OCI-LY1 (cell line): ENCODE results near the gene TYRO3.

Source experiments
- H2AFZ ChIP-seq: fragments of 200-600 bp; sonication (generic), shearing (Covaris generic); 2 replicates; pipeline ENCODE4 v1.6.0; 2014; ENCODE audit warnings: antibody characterized with exemption, mild to moderate bottlenecking, low read length
- H3F3A ChIP-seq: fragments of 200-600 bp; sonication (generic), shearing (Covaris generic); 2 replicates; pipeline ENCODE4 v1.6.0; 2014; ENCODE audit warnings: mild to moderate bottlenecking, antibody characterized with exemption, low read length, moderate library complexity; ENCODE audit not compliant: insufficient read depth
- H3K27ac ChIP-seq: fragments of 200-600 bp; sonication (generic); 2 replicates; pipeline ENCODE4 v1.5.1; 2014; ENCODE audit warnings: low read length, mixed run types, mild to moderate bottlenecking, low read depth; ENCODE audit not compliant: poor library complexity, severe bottlenecking
- H3K27me3 ChIP-seq: fragments of 200-600 bp; sonication (generic); 2 replicates; pipeline ENCODE4 v1.6.0; 2014; ENCODE audit warnings: antibody characterized with exemption, mild to moderate bottlenecking, low read length, moderate library complexity; ENCODE audit not compliant: insufficient read depth
- H3K36me3 ChIP-seq: fragments of 200-600 bp; sonication (generic); 2 replicates; pipeline ENCODE4 v1.6.1; 2014; ENCODE audit warnings: mild to moderate bottlenecking, antibody characterized with exemption, low read length, moderate library complexity, mixed read lengths; ENCODE audit not compliant: insufficient read depth
- H3K4me1 ChIP-seq: fragments of 200-600 bp; sonication (generic); 2 replicates; pipeline ENCODE4 v1.5.1; 2014; ENCODE audit warnings: mild to moderate bottlenecking, low read length, moderate library complexity; ENCODE audit not compliant: insufficient read depth, severe bottlenecking
- H3K4me2 ChIP-seq: fragments of 200-600 bp; sonication (generic), shearing (Covaris generic); 2 replicates; pipeline ENCODE4 v1.6.1; 2014; ENCODE audit warnings: low read length
- H3K4me3 ChIP-seq: fragments of 200-600 bp; sonication (generic); 2 replicates; pipeline ENCODE4 v1.5.1; 2014; ENCODE audit warnings: low read length, low read depth, mild to moderate bottlenecking, mixed read lengths; ENCODE audit not compliant: poor library complexity, severe bottlenecking
- H3K79me2 ChIP-seq: fragments of 200-600 bp; shearing (Covaris generic); 2 replicates; pipeline ENCODE4 v1.6.1; 2016; ENCODE audit warnings: mixed run types, low read length, mixed read lengths; ENCODE audit not compliant: insufficient read depth
- H3K9ac ChIP-seq: fragments of 200-600 bp; sonication (generic), shearing (Covaris generic); 2 replicates; pipeline ENCODE4 v1.6.1; 2014; ENCODE audit warnings: mild to moderate bottlenecking, low read length, mixed read lengths
- H3K9me2 ChIP-seq: fragments of 200-600 bp; sonication (generic), shearing (Covaris generic); 2 replicates; pipeline ENCODE4 v1.6.1; 2014; ENCODE audit warnings: low read depth, mild to moderate bottlenecking, low read length, mixed read lengths
- H3K9me3 ChIP-seq: fragments of 200-600 bp; shearing (Covaris generic); 2 replicates; pipeline ENCODE4 v1.6.1; 2014; ENCODE audit warnings: low read length, mixed read lengths
- H4K20me1 ChIP-seq: fragments of 200-600 bp; sonication (generic), shearing (Covaris generic); 2 replicates; pipeline ENCODE4 v1.6.0; 2016; ENCODE audit warnings: mild to moderate bottlenecking, low read length; ENCODE audit not compliant: insufficient read depth
- EZH2 ChIP-seq: fragments of 200-600 bp; sonication (generic), shearing (Covaris generic); IDR thresholded peaks from 2 replicates; pipeline ENCODE4 v1.8.0; 2017; ENCODE audit warnings: borderline replicate concordance, mixed run types, mild to moderate bottlenecking, antibody characterized with exemption, low read length, moderate library complexity, mixed read lengths
- TF ChIP-seq, protein P1 (sequence below): fragments of 200-600 bp; sonication (generic), shearing (Covaris generic); IDR thresholded peaks from 2 replicates; pipeline ENCODE4 v1.5.1; 2017; ENCODE audit warnings: mild to moderate bottlenecking, antibody characterized with exemption, low read length, moderate library complexity, mixed read lengths

TYRO3 gene

DNA sequence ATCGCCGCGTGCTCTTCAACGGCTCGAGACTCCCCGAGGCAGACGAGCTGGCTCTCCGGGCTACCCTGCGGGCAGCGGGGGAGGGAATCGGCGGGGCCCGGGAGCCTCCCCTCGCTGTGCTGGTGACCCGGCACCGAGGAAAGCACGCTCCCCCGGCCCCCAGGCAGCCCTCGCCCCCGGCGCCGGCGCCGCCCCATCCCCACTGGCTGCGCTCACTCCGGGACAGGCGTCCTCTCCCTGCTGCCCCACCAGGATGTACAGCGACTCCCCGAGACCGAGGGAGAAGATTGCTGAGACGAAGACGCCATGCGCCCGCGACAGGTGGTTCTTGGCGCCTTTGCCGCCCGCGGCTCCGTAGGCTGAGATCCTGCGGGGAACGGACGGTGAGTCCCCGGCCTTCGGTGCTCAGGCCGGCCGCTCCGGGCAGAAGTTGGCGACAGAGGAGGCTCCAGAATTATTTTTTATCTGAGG lies 47.1 kb upstream of the TYRO3 start:
- H3K9ac ChIP-seq = no peak overlapping the region
- H3K4me3 ChIP-seq = no peak overlapping the region
- H3K4me1 ChIP-seq = peaks cover 16% of the 10 kb centered on the region
- H3K9me3 ChIP-seq = no peaks in the 10 kb centered on the region
- H3K36me3 ChIP-seq = no peaks in the 10 kb centered on the region; the same call in 1 of the 2 replicates
- TF ChIP-seq EZH2 = no peak
- TF ChIP-seq, protein P1, sequence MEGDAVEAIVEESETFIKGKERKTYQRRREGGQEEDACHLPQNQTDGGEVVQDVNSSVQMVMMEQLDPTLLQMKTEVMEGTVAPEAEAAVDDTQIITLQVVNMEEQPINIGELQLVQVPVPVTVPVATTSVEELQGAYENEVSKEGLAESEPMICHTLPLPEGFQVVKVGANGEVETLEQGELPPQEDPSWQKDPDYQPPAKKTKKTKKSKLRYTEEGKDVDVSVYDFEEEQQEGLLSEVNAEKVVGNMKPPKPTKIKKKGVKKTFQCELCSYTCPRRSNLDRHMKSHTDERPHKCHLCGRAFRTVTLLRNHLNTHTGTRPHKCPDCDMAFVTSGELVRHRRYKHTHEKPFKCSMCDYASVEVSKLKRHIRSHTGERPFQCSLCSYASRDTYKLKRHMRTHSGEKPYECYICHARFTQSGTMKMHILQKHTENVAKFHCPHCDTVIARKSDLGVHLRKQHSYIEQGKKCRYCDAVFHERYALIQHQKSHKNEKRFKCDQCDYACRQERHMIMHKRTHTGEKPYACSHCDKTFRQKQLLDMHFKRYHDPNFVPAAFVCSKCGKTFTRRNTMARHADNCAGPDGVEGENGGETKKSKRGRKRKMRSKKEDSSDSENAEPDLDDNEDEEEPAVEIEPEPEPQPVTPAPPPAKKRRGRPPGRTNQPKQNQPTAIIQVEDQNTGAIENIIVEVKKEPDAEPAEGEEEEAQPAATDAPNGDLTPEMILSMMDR = no peak
- H3K4me2 ChIP-seq = no peak overlapping the region
- no peaks in the 10 kb centered on the region for H3K9me2 ChIP-seq
- no peaks in the 10 kb centered on the region for H4K20me1 ChIP-seq
- 0 out of 2 replicates have a peak, but pooled peaks cover 7% of the 10 kb centered on the region for H3K27me3 ChIP-seq
- H2AFZ ChIP-seq = no peak overlapping the region
- no peaks in the 10 kb centered on the region for H3K79me2 ChIP-seq
- H3K27ac ChIP-seq = no peak overlapping the region
- no peaks in the 10 kb centered on the region for H3F3A ChIP-seq

DNA sequence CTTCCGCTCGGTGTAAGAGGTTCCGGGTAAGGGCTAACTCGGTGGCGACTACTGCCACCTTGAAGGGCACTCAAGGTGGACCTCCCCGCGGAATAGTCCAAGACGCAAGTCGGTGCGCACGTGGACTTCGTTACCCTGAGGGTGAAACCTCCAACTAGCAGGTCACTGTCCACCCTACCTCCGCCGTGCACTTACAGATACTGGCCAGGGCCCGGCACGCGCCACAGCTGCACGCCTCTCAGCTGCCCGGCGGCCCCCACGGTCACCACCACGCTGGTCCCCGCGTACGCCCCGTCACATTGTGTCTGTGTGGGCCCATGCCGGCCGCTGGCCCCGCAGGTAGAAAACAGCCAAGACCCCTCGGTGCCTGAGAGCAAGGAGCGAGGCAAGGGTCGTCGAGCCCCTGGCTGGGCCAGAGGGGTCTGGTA lies 46.5 kb upstream of the TYRO3 start:
- Histone ChIP-seq H3K36me3 (no peaks in the 10 kb centered on the region; the same call in 1 of the 2 replicates), H3K9ac (no peak overlapping the region), H3K9me3 (no peaks in the 10 kb centered on the region), H3F3A (no peaks in the 10 kb centered on the region), H4K20me1 (no peaks in the 10 kb centered on the region), H2AFZ (no peak overlapping the region), H3K27ac (no peak overlapping the region), H3K79me2 (no peaks in the 10 kb centered on the region), H3K4me2 (peak overlapping the region; percentile 58), H3K9me2 (no peaks in the 10 kb centered on the region), H3K4me1 (peaks cover 16% of the 10 kb centered on the region), H3K4me3 (peak overlapping the region; percentile 37), H3K27me3 (0 out of 2 replicates have a peak, but pooled peaks cover 7% of the 10 kb centered on the region)
- TF ChIP-seq EZH2 = no peak
- TF ChIP-seq, protein P1 = no peak

DNA sequence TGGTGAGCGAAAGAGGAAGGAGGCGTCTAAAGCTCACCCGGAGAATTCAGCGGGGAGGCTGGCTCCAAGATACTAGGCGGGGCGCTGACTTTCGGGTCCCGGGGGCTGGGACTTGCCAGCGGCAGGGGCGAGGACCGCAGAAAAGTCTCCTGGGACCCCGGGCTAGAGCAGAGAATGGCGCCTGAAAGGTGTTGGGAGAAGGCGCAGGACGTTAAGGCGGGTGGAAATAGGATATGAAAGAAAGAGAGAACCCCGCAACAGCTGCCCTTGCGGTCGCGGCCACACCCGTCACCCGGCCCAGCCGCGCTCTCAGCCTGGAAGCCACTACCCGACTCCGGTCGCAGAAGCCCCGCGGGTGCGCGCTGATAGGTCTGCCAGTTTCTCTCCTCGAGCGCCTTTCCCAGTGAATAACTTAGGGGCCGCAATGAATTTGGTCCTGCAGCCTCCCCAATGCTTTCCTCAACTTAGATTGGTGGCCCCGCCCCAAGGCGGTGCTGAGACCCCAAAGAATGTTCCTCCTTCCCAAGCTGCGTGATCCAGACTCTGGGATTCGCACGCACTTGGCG lies 46.0 kb upstream of the TYRO3 start:
- Histone ChIP-seq H3F3A (no peaks in the 10 kb centered on the region), H3K36me3 (no peaks in the 10 kb centered on the region; the same call in 1 of the 2 replicates), H2AFZ (no peak overlapping the region), H3K79me2 (no peaks in the 10 kb centered on the region), H3K9ac (no peak overlapping the region; the same call in 1 of the 2 replicates), H3K9me3 (no peaks in the 10 kb centered on the region), H3K4me2 (peak overlapping the region; percentile 58), H3K9me2 (no peaks in the 10 kb centered on the region), H3K27ac (no peak overlapping the region), H3K4me3 (peak overlapping the region; percentile 37), H3K27me3 (0 out of 2 replicates have a peak, but pooled peaks cover 7% of the 10 kb centered on the region), H3K4me1 (peaks cover 21% of the 10 kb centered on the region), H4K20me1 (no peaks in the 10 kb centered on the region)
- TF ChIP-seq, protein P1 = no peak
- TF ChIP-seq EZH2 = no peak
